CD4-positive, alpha-beta T cell treated with Interleukin-10 for 1 hour (primary cell): Measurements from ENCODE around the gene ANKRD2.
"Not testable (repeated sequence)": the region's sequence is repeated elsewhere in the genome, so short reads cannot be mapped to it uniquely, and the experiment has no call there.

Experiments
- DNase-seq: peaks from one replicate; pipeline ENCODE4 v3.0.0-alpha.2; 2020

ANKRD2 gene

DNA sequence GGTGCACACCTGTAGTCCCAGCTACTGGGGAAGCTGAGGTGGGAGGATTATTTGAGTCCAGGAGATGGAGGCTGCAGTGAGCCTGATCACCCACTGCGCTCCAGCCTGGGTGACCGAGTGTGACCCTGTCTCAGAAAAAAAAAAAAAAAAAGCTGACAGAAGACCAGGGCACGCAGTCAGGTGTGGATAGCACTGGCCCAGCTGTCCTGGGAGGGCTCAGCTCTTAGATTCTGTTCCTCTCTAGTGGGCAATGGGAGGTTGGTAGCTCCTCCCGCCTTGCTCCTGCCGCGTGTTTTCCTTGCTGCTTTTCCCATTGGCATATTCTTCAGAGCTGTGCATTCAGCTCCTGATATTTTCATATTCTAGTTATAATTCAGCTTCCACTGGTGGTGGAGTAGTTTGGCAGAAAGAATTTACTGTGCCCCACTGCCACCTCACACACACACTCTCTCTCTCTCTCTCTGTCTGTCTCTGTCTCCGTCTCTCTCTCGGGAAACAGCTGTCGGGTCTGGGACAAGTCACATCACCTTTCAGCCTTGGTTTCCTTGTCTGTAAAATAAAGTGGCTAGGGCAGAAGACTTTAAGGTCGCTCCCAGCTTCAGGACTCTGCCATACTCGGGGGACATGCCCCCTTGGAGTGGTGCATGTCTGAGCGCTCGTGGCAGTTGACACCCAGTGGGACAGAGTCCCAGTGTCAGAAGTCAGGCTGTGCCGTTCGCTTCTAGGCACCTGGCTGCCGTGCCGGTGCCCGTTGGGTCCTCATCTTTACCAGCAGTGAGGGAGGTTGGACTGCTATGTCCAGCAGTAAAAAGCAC is 25.9 kb upstream of the ANKRD2 start:
- no peak for DNase-seq

DNA sequence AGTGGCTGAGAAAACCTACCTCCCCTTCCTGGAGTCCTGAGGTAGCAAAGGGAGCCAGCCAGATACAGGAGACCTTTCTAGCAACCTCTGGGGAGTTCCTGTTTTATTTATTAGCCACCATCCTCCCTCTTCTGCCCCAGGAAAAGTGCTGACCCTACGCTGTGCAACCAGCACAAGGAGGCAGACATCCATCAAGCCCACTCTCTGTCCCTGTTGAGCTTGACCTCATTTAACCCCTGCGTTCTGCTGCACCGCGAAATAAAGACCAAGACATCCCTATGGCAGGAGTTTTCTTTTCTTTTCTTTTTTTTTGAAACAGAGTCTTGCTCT is 25.3 kb upstream of the ANKRD2 start:
- DNase-seq = no peak

DNA sequence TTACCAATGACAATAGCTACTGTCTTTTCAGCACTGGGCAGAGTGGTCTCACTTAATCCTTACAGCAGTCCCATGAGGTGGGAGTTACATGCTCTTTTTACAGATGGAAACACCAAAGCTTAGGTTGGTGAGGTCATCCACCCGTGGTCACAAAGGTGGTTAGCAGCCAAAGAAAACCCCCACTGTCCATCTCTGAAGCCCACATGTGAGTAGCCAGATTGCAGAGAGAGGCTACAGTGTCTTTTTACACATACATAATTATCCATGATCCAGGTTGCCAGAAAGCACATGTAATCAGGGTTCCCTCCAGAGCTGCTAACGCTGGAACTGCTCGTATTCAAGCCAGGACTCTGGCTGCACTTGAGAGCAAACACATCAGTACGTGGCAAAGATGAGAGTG is 24.6 kb upstream of the ANKRD2 start:
- DNase-seq = no peak

DNA sequence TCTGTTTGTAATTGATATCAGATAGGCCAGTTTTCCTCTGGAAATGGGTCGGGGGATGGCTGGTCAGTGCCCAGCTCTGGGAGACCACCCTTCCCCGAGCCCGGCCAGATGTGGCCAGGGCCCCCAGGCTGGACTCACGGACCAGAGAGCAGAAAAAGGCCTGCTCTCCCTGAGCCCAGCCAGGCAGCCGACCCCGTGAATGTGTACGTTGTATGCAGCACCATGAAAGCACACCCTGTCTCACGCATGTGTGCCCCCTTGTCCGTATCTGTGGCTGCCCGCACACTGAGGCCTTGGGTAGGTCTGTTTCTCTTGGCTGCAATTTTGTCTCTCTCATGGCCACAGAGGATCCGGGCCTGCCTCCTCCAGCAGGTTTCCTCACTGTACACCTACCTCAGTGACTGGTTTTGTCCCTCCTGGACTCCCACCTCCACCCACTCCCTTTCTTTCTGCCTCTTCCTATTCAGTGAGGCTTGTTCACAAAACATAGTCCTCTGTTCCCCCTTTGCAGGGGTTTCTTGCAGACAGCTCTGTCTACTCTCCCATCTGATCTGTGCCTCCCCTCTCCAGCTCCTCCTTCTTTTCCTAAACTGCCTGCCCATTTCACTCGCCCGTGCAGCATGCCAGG is 23.6 kb upstream of the ANKRD2 start:
- no peak for DNase-seq

DNA sequence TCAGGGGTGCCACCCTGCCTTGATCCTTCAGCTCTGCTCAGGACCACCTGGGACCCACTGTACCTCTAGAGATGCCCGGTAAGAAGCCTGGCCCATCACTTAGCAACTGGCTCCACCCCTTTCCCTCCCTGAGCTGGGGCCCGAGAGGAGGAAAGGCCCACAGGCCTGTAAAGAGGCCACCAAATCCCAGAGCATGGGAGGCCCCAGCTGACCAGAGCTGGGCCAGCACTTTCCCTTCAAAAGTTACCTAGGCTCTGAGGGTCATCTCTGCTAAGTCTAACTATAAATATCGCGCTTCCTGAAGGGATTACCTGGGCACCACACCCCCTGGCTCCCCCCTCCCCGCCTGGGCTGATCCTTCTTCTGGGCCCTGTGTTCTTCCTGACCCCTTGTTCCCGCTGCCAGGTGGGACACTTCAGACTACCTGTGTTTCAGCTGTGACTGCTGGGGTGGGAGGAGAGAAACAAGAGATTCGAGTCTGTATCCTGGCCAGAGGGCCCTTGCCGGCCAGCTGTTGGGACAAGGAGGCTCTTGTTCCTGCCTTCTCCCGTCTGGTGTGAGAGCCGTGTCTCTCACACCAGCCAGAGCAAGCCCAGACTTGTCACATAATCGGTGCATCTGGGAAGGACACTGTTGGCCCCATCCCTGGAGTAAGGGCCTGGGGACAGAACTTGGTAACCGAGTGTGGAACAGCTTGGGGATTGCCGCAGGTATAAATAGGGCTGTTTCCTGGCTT is 22.8 kb upstream of the ANKRD2 start:
- no peak for DNase-seq

DNA sequence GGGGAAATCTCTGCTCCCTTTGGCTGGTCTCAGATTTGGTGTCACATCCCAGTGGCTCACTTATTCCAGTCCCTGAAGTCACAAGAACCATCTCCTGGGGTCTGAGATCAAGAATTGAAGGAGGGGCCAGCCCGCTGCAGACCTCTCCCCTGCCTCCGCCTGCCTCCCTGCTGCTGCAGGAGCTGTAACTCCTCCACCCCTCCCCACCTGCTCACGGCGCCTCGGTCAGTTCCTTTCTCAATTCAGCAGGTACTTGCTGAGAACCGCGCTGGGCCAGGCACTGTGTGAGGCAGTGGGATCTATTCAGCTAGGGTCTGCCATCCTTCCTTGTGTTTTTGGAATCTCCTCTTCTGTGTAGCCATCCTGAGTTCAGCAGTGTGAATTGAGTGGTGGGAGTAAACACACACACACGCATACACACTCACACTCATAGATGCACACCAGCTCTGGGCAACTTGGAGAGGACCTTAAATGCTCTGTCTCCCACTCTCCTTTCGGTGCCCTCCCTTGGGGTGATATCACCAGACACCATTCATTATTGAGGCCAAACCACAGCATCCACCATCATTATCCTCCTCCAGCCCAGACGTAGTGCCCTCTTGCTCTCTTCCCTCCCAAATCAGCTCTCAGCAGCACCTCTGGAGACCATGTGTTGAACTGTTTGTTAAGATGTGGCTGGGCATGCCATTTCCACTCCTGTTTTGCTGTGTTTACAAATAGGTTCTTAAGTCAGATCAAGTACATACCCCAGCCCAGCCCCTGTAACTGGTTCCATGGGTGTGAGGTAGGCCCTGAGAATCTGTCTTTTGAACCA is 22.0 kb upstream of the ANKRD2 start:
- no peak for DNase-seq

DNA sequence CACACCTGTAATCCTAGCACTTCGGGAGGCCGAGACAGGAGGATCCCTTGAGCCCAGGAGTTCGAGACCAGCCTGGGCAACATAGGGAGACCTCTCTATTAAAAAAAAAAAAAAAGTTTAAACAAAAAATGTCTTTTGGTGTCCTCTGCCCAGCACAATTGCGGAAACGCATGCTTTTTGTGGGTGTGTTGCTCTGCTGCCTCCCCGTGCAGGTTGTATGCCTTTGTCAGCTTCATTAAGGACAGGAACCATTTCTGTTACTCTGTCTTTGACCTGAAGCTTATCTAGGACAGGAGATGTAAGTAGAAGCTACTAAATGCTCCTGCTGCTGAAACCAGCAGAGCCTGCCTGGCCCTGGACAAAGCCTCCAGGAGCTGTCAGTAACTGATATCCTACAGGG is 21.3 kb upstream of the ANKRD2 start:
- DNase-seq = no peak

DNA sequence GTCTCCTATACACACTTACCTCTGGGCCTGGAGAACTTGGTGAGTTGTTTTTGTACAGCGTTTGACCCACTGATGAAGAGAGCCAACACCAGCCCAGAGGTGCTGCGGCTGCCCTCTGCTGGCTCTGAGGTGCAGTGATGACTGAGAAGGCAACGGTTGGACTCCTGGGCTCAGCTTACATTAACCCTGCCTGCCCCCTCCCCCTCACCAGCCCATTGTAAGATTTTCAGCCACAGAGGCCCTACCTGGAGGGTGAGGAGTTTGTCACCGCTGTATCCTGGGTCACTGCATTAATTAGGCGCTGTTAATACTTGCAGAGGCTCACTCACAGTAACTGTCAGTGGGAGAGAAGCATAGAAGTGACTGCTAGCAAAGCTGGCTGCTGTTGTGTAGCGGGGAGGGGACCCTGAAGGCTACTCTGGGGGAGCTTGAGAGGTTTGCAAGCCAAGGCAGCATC is 19.0 kb upstream of the ANKRD2 start:
- peak; percentile 62 for DNase-seq

DNA sequence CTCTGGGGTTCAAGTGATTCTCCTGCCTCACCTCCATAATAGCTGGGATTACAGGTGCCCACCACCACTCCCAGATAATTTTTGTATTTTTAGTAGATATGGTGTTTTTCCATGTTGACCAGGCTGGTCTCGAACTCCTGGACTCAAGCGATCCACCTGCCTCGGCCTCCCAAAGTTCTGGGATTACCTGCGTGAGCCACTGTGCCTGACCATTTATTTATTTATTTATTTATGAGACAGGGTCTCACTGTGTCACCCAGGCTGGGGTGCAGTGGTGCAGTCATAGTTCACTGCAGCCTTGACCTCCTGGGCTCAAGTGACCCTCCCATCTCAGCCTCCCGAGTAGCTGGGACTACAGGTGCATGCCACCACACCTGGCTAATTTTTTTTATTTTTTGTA is 18.2 kb upstream of the ANKRD2 start:
- DNase-seq = not testable (repeated sequence)

DNA sequence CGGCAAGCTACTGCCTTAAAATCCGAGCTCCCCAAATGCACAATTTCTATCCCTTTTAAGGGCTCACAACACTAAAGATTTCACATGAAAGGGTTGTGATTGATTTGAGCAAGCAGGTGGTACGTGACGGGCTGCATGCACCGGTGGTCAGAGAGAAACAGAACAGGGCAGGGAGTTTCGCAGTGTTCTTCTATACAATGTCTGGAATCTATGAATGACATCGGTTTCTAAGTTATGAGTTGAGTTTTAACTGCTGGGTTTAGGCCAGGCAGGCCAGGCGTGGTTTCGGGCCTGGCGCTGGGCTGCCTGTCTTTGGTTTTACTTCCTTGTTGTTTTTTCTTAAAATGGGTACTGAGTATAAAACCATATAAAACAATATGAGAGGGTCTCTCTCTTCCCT is 17.0 kb upstream of the ANKRD2 start:
- not testable (repeated sequence) for DNase-seq

DNA sequence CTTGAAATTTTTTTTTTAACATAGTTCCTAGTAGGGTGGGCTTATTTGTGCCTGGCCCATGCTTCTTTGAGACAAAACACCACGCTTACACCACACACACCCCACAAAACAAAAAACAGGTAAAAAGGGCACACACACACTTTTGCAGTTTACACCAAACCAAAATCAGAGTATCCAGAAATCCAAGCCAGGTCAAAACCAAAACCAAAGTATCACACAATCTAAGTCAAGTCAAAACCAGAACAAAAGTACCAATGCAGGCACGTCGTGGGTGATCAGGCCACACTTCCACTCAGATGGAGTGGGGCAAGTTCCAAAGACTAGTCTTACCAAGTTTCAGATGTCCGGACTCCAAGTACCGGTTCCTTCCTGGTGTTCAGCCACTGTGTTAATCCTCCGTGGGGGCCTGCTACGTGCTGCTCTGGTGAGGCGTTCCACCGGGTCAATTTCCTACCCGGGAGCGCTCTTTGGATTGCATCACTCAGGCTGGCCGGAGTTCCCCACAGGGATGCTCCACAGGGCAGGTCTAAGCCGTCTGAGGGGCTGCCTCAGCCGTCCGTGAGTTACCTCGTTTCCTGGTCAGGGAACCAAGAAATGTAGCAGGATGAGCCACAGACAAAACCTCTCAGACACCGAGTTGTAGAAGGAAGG is 11.7 kb upstream of the ANKRD2 start:
- DNase-seq = not testable (repeated sequence)

DNA sequence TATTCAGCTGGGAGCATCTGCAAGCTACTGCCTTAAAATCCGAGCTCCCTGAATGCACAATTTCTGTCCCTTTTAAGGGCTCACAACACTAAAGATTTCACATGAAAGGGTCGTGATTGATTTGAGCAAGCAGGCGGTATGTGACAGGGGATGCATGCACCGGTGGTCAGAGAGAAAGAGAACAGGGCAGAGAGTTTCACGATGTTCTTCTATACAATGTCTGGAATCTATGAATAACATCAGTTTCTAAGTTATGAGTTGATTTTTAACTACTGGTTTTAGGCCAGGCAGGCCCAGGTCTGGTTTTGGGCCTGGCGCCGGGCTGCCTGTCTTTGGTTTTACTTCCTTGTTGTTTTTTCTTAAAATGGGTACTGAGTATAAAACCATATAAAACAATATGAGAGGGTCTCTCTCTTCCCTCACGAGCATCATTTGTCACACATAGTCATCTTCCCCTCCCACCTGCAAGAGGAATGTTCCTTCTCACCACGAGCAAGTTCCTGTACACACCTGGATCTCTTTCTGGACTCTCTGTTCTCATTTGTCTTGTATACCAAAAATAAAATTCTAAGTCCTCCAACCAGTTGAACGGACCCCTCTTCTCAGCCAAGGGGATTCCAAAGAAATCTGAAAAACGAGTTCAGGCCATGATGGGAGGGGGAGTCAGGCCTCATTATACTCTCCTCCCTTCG is 11.0 kb upstream of the ANKRD2 start:
- DNase-seq = not testable (repeated sequence)

DNA sequence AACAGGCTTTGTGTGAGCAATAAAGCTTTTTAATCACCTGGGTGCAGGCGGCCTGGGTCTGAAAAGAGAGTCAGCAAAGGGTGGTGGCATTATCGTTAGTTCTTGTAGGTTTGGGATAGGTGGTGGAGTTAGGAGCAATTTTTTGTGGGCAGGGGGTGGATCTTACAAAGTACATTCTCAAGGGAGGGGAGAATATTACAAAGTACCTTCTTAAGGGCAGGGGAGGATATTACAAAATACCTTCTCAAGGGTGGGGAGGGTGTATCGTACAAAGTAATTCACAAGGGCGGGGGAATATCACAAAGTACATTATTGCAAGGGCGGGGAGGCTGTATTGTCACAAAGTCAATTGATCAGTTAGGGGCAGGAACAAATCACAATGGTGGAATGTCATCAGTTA is 10.2 kb upstream of the ANKRD2 start:
- DNase-seq = not testable (repeated sequence)

DNA sequence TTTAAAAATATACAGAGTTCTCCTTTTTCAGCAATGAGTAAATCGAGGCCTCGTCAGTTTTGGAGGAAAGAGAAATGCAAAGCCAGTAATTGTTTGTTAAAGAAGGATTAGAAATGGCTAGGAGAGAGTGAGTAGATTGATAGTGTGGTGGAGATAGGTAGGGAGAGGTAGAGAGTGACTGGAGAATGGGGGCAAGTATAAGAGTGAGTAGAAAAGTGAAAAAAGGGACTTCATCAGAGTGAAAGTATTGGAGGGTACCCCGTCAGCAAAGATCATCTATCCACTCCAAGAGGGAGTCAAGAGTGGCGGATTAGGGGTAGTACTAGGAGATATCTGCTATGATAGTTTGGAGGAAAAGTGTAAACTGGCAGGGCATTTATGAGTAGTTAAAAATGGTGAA is 9.2 kb upstream of the ANKRD2 start:
- no peak for DNase-seq

DNA sequence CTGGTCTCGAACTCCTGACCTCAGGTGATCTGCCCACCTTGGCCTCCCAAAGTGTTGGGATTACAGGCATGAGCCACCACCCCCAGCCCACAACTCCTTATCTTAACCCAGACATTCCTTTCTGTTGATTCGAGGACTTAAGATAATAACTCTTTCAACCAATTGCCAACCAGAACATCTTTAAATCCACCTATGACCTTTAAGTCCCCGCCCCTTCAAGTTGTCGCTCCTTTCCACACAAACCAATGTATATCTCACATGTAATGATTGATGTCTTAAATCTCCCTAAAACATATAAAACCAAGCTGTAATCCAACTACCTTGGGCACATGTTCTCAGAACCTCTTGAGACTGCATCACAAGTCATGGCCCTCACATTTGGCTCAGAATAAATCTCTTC is 7.8 kb upstream of the ANKRD2 start:
- DNase-seq = no peak

DNA sequence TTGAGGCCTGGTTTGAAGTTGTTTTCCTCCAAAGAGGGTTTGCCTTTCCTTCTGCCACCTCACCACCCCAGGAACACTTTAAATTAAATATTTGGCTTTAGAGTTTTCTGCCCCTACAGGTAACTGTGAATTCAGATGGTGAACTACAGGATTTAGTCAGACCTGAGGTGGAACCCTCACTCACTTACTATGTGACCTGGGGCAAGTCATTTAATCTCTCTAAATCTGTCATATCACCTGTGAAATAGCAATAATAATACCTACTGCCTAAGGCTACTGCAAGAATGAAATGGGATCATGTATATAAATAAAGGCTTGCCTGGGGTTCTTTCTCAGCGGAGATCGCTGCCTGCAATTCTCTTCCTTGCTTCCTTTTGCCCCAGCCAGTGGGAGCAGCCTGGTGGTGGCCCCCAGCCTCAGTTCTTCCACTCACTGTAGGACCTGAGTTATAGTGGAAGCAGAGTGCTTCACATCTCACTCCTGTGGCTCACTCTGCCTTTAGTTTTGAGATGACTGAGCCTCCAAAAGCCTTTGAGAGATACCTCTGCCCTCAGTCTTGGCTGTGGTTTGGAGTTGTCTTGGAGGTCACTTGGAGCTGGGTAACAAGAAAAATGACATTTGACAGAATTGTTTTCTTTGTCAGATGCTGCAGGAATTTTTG is 6.1 kb upstream of the ANKRD2 start:
- DNase-seq = no peak

DNA sequence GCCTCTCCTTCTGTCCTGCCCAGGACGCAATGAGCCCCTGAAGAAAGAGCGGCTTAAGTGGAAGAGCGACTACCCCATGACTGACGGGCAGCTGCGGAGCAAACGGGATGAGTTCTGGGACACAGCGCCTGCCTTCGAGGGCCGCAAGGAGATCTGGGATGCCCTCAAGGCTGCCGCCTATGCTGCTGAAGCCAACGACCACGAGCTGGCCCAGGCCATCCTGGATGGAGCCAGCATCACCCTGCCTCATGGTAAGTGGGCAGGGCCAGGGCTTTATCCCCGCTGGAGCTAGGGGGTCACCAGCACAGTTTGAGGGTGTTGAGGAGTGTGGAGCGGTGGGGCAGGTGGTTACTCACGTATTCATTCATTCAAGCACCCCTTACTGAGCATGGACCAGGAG is 4.7 kb upstream of the ANKRD2 start:
- DNase-seq = no peak

DNA sequence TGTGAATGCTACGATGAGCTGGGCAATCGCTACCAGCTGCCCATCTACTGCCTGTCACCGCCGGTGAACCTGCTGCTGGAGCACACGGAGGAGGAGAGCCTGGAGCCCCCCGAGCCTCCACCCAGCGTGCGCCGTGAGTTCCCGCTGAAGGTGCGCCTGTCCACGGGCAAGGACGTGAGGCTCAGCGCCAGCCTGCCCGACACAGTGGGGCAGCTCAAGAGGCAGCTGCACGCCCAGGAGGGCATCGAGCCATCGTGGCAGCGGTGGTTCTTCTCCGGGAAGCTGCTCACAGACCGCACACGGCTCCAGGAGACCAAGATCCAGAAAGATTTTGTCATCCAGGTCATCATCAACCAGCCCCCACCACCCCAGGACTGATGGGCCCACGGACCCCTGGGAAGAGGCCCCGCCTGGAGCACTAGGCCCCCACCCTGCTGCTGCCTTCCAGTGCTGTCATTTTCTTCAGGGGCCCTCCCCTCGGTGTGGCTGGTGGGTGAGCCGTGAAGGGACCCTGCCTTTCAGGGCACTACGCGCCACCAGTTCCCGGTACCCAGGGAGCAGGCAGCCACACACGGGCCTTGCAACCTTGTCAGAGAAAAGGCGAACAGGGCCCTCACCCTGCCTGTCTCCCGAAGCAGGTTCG is 2.3 kb upstream of the ANKRD2 start:
- DNase-seq = no peak

DNA sequence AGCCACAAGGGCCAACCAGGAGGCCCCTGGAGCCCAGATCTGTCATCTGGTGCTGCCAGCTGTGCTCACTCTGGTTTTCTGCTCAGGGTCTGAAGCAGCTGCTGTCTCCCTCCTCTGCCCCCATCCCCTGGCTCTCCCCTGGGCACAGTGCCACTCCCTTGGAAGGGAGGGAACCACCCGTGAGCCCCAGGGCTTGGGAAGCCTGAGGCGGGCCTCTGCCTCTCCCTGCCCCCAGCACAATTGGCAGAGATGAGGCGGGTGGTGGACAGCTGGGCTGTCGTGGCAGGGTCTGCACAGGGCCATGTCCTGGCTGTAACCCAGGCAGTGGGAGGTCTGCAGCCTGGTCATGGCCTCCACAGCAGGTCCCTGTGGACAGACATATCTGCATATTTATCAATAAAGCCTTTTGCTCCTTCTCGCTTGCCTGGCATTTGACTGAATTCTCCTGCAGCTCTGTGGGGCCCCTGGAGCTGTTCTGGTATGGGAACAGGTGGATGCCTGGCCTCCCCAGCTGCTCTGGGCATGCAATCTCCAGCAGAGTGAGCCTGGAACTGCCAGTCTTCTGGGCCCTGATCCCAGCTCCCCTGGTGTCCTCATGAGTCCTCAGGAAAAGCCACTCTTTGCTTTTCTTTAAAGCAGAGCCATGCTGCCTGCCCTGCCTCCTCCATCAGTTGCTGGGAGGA is 1.6 kb upstream of the ANKRD2 start:
- DNase-seq = no peak

DNA sequence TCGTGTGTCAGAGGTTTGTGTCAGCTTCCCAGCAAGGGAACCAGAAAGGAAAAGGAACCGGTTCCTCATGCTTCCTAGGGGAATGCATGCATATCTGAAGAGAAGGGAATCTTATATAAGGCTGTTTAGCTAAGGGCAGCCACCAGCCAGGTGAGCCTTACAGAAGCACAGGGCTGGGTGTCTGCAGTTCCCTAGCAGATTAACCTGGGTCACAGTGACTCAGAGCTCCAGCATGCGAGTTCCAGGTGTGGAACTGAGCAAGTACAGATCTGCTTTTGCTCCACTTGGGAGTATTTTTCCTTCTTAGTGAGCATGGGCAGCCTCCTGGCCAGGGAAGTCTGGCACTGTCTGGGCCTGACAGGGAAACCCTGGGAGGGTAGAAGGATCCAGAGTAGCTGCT is 957 bp upstream of the ANKRD2 start:
- DNase-seq = no peak
